Retina (tissue), 1 donor: ENCODE measurements around the gene GALNTL6.
"Not testable (repeated sequence)": the region's sequence is repeated elsewhere in the genome, so short reads cannot be mapped to it uniquely, and the experiment has no call there.

ENCODE experiments used
- DNase-seq: peaks from one replicate; pipeline ENCODE4 v3.0.0-alpha.2; 2016

Gene GALNTL6

DNA sequence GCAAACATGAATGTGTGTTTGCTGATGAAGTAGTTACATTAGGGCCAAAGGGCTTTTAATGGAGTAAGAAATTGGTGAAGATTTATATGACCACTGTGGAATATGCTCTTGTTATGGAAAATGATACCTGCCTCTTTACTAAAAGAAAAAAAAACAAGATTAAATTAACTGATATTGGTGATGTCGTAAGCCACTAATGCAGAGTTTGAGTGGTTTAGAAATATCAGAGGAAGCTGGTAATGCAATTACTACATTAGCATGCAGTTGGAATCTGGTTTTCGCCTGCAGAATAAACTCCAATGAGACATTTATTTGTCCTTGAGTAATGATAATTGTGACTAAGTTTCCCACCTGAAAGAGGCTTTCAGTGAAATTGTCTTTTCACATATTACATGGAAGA lies 597.9 kb downstream of the GALNTL6 start:
- DNase-seq: no peak

DNA sequence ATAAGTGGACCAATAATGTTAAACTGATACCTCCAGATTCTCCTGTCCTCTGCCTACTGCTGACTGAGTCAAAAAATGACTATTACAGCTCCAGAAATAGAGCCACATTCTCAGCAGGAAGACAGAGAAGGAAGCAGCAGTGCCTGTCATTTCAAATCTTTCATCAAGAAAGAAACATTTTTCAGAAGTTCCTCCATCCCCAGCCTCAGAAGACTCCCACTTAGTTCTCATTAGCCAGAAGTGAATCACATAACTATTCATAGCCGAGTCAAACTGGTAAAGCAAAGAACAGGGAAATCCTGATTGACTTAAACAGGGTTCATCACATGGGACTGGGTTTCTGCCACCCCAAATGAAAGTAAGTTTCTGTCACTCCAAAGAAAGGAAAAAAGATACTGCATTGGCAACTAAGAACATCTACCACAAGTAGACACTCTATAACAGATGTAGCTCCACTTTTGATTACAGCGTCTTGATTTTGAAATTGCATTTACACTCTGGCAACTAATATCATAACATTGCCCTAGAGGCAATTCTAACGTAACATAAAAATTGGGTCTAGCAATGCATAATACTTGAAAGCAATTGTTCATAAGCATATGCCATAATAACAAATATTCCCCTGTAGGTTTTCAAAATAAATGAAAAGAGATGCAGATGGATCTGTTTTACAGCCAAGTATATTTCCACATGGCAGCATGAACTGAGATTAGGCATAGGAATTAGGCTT lies 599.8 kb downstream of the GALNTL6 start:
- peak; percentile 29 for DNase-seq

DNA sequence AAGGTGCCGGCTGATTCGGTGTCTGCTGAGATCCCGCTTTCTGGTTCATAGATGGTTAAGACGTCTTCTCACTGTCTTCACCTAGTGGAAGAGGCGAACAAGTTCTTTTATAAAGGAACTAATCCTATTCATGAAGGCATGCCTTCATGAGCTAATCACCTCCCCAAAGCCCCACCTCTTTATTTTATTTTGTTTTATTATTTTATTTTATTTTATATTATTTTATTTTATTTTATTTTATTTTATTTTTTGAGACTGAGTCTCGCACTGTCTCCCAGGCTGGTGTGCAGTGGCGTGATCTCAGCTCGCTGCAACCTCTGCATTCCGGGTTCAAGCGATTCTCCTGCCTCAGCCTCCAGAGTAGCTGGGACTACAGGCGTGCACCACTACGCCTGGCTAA lies 615.8 kb downstream of the GALNTL6 start:
- not testable (repeated sequence) for DNase-seq

DNA sequence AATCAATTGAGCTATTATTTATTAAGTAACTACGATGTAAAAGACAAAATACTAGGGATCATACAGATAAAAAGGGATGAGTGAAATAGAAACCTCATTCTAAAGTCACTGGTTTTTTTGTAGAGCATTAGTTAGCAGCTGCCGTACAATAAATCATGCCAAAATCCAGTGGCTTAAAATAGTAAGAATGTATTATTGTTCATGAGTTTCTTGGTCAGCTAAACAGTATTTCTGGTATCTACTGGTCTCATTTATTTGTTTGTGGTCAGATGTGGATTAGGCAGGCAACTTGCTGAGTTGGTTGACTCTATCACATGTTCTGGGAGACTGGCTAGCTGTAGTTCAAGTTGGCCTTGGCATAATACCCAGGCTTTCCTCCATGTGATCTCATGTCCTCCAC lies 667.3 kb downstream of the GALNTL6 start:
- DNase-seq: no peak

DNA sequence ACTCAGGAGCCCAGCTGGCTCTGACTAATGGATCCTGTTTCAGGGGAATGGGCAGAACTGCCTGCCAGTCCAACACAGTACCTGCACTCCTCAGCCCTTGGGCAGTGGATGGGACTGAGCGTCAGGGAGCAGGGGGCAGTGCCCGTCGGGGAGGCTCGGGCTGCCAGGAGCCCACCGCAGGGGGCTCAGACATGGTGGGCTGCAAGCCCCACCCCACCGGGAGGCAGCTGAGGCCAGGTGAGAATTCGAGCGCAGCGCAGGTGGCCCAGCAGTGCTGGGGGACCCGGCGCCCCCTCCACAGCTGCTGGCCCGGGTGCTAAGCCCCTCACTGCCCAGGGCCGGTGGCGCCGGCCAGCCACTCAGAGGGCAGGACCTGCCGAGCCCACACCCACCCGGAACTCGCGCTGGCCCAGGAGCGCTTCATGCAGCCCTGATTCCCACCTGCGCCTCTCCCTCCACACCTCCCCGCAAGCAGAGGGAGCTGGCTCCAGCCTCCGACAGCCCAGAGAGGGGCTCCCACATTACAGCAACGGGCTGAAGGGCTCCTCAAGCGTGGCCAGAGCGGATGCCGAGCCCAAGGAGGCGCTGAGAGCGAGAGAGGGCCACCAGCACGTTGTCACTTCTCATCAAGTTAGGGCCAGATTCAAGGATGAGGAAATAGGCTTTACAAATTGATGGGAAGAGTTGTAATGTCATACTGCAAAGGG lies 668.8 kb downstream of the GALNTL6 start:
- no peak for DNase-seq

DNA sequence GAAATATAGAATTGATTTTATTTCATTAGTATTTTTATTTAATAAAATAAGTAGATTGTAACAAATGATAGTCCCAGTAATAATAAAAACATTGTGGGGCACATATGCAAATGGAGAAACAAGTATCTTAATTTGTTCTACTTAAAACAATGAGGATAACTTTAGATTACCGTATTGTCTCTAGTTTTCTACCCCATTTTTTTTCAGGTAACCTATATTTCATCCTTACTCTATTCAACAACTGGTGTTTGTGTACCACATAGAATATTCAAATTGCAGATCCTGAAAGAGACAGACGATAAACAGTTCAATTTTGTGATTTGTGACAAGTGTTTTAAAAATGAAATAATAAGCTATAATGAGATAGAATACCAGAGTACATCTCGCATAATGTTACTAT lies 671.8 kb downstream of the GALNTL6 start:
- DNase-seq: no peak

DNA sequence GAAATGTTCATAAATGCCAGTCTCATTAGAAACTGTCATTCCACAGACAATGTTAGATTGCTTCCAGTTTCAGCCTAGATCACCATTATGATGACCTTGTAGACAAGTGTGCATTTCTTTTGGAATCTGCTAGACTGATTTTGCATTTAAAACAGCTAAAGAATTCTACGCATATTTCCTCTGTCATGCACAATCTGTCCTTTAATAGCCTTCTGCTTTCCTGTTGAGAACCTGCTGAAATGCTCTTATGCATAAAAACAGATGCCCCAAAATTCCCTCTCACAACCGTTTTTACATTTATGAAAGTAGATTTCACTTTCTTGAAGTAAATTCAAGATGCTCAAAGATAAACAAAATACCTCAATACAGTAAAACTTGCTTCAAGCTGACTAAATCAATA lies 673.3 kb downstream of the GALNTL6 start:
- DNase-seq: no peak

DNA sequence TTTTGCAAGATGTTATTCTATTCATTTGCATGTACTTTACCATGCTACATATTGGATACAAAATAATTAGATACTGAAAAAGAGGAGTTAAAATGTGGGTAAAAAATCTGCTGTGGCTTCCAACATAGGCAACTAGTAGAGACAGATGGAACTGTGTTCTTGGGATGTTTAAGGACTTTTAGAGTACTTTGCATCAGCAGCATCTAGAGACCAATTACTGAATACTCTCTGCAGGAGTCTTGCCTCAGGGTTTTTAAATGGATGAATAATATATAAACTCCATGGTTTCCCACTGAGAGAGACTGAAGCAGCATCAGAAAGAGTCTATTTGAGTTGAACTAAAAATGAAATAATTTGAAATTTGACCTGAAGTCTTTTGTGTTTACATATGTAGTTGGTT lies 676.7 kb downstream of the GALNTL6 start:
- DNase-seq: no peak

DNA sequence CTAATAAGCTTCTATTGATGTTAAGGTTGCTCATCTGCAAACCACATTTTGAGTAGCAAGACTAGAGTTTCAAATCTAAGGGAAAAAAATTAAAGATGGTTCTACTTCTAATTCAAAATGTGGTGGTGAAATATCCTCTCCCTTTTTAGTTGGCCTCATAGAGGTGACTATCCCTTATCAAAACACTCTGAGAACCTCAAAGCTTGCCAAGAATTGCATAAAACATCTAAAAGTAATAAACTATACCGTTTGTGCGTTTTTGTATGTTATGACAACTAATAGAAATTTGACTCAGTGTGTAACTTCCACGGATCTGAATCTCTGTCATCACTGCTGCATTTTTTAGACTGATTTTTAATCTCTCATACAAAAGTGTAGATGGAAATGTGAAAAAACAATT lies 682.6 kb downstream of the GALNTL6 start:
- no peak for DNase-seq

DNA sequence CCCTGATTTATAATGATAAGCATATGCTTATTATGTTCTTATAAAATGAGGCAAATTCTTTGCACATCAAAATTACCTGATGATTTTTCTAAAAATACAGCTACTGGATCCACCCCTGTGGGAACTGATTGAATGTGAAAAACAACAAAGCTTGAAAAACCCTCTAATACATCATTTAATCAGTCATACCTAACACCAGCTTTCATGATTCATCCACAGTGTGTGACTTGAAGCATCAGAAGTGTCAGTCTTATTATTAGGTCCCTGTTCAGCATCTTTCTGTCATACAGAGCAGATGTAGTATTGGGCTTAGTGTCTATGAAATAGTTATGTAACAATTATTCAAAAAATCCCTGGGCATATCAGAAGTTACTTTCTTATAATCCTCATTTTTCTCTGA lies 684.1 kb downstream of the GALNTL6 start:
- DNase-seq: no peak

DNA sequence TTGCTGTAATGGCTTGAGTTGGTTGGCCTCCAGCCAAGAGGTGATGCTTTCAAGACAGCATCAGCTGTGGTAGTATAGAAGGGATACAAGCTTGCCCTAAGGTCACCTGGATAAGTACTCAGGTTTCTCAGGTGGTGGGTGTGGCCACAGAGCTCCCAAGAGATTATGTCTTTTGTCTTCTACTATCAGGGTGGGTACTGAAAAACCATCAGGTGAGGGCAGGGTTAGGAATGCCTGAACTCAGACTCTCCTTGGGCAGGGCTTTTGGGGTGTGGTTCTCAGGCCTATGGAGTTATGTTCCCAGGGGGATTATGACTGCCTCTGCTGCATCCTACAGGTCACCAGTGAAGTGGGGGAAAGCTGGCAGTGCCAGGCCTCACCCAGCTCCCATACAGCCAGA lies 700.8 kb downstream of the GALNTL6 start:
- no peak for DNase-seq

DNA sequence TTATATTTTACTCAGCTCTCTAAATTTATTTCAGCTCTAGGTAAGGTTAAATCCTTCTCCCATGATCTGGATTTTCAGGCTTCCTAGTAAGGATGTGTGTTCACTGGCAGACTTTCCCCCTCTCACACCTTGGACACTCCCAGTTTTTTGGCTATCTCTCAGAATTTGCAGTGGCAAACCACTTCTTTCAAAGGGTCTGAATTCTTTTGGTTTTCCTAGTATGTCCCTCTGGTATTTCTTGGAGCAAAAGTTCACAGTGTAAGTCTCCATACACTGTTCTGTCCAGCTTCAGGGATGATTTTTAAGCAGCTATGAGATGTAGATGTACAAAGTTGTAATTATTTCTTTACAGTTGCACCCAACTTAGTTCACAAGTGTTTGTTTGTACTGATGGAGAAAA lies 701.6 kb downstream of the GALNTL6 start:
- no peak for DNase-seq

DNA sequence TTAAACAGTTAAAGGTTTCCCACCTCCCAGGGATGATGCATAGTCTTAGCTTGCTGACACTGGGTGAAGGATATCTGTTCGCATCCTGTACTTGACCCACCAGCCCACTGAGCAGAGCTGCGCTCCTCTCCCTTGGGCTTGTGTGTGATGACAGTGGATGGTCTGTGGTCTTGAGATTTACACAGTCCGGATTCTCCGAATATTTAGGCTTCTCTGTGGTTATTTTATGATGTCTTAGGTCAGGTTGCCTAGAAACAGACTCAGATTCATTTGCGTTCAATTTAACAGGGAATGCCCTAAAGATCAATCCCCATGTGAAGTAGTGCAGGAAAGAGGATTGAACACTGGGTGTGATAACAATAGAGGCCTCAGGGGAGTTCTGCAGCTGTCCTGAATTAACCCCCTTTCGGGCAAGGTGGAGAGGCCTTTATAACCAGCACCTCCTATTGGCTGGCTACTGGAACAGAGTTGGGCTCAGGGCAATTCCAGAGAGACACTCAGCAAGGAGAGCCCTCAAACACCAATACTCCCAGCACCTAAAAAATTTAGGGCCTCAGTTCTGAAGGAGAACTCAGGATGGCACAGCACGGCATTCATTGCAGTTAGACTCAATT lies 702.2 kb downstream of the GALNTL6 start:
- DNase-seq: peak; percentile 12

DNA sequence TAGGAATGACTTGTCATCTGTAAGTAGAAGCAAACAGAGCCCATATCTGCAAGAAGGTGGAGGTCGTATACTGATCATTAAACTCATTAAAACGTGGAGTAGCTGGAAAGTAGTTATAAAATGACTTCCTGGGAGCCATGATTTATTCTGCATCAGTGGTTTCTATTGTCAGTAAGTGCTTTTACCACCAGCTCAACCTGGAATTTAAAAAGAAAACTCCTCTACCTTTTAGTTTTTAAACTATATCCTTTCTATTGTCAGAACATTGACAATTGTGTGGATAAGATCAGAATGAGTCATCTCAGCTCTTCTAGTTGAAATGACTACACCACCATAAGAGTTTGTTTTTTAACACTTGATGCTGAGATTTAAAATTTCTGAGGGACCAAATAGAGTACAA lies 704.2 kb downstream of the GALNTL6 start:
- no peak for DNase-seq

DNA sequence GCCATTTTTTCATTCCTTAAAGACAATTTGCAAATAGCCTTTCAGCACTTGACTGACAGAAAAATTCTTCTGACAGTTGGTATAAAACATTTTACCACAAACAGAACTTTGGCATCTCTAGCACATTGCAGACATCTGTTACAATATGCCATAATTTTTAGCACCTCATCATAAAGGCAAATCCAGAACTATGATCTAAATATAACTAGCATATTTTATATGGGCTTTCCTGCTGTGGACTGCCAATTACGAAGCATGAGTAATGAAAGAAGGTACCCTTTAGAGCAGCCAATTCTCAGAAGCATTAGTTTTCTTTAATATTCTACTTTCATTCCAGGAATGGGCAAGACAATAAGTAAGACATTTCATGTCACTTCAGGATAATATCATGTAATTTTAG lies 708.0 kb downstream of the GALNTL6 start:
- DNase-seq: no peak

DNA sequence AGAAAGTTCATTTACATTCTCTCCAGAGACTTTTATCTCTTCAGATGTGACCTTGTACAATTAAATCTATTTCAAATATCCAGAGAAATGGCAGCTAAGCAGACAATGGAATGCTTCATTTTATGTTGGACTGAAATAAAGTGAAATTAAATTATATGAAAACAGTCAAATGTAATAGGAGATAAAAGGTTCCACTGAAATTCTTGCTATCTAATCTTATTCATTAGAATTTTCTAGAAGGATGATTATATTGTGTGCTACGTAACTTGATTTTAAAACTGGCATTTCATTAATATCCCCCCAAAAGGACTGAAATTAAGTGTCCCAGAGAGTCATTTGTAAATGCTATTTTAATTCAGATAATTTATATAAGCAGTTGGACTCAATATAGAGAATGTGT lies 708.5 kb downstream of the GALNTL6 start:
- no peak for DNase-seq

DNA sequence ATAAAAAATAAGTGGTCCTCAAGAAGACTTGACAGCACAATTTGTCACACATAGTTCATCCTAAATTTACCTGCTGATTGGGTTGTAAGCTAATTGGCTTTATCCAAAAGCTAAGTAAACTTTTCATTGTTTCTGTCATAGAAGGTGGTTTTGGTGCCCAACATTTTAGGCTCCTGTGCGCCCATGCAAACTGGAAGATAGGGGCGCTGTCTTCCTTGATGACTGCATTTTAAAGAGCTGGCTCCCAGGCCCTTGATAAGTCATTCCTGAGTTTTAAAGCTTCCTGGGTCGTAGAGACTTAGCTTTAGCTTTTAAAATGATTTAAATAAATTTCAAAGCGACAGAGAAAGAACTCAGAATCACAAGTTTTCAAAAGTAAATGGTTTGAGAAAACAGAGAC lies 730.0 kb downstream of the GALNTL6 start:
- DNase-seq: no peak

DNA sequence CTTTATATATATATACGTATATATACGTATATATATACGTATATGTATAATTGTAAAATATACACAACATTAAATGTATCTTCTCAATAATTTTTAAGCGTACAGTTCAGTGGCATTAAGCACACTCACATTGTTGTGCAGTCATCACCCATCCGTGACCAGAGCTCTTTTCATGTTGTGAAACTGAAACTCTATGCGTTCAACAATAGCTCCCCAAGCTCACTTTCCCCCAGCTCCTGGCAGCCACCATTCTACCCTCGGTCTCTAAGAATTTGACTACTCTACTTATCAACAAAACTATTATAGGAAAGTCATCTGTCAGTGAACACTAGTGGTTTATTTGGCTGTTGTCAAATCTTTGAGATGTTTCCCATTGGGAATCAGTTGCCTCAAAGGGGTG lies 733.6 kb downstream of the GALNTL6 start:
- no peak for DNase-seq

DNA sequence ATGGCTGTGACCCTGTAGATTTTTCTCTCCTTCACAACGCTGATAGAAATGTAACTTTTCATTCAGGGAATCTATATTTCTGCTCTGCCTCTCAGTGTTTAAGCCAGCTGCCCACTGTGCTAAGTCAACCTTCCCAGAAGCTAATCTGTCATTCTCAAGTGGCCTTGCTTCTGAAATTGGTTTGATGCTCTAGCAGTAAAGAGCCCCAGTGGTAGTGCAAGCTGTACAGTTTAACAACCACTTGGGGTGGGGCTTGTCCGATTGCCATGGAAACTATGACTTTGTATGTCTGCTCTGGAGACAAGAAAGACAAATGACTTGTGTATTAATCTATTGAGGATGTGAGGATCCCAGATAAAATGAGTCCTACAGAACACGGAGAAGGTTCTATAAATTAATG lies 734.5 kb downstream of the GALNTL6 start:
- DNase-seq: peak; percentile 51

DNA sequence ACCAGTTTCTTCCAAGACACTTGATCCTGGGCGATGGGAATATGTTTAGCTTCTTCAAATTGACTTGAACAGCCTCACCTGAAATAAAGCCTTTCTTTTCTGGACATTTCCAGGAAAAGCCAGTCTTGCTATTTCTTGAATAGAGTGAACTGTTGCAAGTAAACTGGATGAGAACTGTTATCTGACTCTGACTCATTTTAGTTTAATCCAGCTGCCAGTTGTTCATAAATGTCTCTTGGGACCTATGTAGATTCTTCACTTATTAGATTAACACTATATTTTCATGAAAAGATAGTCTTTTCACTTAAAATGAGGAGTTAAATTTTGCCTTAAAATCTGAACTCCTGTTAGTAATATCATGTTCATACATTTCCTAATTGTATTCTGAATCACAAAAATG lies 740.0 kb downstream of the GALNTL6 start:
- no peak for DNase-seq

DNA sequence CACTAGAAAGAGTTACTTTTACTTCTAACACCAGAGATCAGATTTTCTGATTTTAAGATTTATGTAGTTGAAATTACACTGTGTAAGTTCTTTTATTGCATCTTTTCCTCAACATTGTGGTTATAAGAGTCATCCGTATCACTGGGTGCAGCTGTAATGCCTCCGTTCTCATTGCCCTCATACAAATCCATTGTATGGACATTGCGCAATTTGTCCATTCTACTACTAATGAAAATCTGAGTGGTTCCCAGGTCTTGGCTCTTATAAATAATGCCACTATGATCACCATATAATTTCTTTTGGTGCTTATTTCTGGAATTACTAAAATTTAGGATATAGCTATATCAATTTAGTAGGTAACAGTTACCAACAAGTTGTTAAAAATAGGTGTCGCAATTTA lies 741.4 kb downstream of the GALNTL6 start:
- DNase-seq: no peak

DNA sequence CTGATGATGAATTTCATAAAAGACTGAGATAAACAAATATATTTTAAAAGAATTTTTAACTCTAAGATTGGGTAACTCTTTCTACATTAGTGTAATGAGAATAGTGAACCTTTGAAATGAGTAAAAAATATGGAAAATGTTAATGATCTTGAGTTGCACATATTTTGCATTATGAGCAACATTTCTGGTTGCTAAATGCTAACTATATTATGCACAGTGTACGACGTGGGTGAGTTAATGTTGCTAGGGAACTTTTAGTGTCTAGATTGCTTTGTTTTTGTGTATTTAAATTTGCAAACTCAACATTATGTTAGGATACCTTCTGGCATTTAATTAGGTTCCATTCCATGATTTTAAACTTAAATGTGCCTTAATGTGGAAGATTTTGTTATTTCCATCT lies 742.5 kb downstream of the GALNTL6 start:
- no peak for DNase-seq

DNA sequence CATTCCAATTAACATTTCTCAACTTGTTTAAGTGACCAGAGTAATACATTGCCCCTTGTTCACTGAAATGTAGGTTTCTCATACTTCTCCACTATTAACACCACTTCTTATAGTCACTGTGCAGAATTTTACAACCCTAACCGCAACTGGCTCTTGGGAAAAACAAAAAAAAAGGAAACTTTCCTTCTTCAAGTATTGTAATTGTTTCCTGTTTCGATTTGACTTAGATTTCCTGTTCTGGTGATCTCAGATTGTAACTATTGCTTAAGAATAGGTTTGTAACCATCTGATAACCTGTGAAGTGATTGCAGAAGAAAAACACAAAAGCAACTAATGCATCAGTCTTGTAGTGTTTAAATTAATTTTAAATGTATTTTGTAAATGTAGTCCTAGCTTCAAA lies 760.7 kb downstream of the GALNTL6 start:
- no peak for DNase-seq

DNA sequence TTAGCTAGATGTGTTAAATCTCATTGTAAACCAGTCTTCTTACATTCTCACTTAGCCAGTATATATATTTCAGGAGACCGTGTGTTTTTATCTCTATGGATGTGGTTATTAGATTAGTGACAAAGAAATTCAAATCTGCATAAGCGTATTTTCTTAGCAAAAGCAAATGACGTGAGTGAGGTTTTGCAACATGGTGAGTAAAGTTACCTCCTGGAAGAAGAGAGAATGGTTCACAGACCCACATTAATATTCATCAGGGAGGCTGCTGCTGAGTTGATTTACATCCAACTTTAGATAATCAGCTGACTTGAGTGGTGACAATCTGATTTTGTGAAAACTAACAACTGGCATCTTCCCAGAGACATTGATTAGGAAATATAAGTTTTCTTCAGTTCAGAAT lies 765.5 kb downstream of the GALNTL6 start:
- DNase-seq: no peak
